HG03064 (cell line): ENCODE data around the gene ARSB.
A peak's percentile ranks its signal among the peaks of the same experiment; 100 is the strongest.

Experiments
- ATAC-seq: cut with Tn5 transposase; IDR thresholded peaks from one replicate; pipeline ENCODE4 v1.9.1; 2021; ENCODE audit warnings: low read depth; ENCODE audit not compliant: unreplicated experiment

Gene ARSB

GRCh38 chr5:78811121-78811817 lies 173.8 kb downstream of the ARSB start:
- ATAC-seq, result no peak

DNA sequence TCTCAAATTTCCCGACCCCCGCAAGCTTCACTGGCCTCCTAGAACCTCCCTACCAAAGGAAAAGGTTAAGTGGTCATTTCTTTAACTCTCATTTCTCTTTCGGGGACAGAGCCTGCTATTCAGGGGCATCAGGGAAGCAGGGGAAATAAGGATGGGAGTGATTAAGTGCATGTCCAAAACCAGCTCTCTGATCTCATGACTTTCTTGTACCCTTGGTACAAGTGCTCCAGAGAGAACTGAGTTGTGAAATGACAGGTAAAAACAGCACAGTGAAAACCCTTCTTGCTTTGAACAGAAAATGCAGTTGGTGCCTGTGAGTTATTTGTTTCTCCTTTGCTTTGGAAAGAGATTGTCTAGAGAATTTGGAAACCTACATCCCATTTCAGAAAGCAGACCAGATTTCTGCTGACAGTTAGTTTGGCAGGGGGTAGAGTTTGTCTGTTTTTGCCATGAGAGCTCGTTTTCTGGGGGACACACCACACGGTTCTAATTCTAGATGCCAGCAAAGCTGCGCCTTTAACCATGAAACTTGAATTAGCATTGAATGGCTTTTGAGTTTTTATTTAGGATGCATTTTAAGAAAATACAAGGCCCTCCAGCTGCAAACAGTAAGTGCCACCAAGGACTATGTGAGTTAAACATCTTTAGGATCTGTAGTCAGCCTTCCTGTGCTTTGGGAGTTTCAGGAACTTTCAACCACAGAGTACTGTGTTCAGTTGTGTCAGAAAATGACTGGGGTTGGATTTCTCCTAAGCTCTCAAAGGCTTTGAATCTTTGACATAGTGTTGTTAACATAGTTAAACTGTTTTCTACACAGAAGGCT lies 174.8 kb downstream of the ARSB start:
- ATAC-seq, result no peak

GRCh38 chr5:78809444-78809843 lies 175.7 kb downstream of the ARSB start:
- ATAC-seq, result no peak

DNA sequence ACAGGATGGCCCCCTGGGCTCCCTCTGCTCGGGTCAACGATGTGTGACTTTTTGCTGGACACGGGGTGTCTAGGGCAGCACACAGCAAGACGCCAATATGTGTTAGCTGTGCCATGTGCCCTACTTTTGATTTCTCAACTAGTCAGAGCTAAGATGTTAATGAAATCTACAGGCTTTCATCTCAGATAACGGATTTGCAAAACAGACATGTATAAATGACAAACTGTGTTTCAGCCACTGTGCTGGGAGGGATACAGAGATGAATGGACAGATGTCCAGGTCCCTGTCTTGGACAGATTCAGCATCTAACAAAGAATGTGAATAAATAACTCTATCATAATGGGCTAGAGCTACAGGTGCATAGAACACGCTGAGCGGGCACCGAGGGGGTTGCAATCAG lies 176.3 kb downstream of the ARSB start:
- ATAC-seq, result no peak

- ATAC-seq, result no peak
Measured at GRCh38 chr5:78808380-78808779, 176.7 kb downstream of the ARSB start.

DNA sequence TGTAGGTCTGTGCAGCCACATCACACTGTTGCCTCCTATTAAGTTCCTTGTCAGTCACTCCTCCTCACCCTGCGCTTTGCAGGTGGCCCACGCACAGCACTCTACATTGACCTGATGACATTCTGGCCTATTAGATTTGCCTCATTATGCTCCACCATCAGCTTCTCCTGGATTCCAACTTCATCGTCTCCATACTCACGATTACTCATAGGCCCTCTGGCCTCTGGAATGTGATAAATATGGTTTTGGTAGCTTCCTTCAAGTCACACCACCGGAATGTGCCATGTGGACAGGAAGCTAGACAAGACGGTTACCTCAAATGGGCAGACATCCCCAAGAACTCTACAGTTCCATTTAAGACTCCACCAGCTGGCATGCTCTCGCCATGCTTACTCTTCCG lies 178.6 kb downstream of the ARSB start:
- no peak for ATAC-seq

GRCh38 chr5:78805474-78806124 lies 179.5 kb downstream of the ARSB start:
- ATAC-seq, result no peak

DNA sequence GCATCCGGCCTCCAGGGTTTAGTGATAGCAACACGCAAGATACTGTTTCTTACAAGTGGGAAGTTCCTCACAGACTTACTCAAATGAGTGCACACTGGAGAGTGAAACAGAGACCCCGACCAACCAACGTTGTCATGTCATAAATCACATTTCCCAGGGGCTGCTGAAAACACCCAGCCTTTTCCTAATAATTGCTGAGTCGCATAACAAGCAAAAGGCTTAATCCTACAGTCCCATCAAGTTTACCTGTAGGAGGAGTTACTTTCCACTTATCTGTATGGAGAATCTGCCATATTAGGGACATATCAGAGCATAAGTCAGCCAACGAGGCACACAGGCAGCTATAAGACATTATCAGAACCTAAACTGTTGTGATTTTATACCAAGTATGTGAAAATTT lies 180.1 kb downstream of the ARSB start:
- ATAC-seq, result no peak

GRCh38 chr5:78803941-78804340 lies 181.2 kb downstream of the ARSB start:
- no peak for ATAC-seq

DNA sequence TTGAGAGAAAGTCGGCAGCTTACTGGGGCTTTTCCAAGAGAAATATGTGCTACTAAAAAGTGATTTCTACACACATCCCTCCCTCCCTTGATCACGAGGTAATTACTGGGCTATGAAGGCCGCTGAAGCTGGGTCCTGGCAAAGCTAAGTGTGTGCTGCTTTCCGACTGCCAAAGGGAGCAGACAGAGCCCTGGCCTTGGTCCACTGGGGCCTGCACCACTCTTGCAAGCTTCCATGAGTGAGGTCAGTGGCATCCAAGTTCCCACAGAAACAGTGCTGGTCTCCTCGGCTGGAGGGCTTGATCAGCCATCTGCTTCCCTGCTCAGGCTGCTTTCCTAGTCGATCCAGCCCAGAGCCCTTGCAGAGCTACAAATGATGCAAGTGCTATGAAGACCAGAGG lies 181.8 kb downstream of the ARSB start:
- no peak for ATAC-seq

DNA sequence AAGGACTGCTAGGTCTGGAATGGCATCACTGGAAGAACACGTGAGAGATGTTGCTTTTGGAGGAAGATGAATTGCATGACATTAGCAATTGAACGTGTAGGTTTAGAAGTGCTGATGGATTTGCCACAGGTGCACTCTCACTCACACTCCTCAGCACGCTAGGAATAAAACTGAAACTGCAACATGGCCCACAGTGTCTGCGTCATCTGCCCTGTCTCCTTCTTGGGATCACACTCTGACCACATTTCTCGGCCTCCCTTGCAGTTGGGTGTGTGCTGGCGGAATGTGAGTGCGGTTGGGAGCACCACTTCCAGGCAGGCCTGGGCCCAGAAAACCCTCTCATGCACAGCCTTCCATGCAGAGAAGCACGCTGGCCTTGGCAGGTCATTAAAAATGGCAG lies 183.7 kb downstream of the ARSB start:
- no peak for ATAC-seq

DNA sequence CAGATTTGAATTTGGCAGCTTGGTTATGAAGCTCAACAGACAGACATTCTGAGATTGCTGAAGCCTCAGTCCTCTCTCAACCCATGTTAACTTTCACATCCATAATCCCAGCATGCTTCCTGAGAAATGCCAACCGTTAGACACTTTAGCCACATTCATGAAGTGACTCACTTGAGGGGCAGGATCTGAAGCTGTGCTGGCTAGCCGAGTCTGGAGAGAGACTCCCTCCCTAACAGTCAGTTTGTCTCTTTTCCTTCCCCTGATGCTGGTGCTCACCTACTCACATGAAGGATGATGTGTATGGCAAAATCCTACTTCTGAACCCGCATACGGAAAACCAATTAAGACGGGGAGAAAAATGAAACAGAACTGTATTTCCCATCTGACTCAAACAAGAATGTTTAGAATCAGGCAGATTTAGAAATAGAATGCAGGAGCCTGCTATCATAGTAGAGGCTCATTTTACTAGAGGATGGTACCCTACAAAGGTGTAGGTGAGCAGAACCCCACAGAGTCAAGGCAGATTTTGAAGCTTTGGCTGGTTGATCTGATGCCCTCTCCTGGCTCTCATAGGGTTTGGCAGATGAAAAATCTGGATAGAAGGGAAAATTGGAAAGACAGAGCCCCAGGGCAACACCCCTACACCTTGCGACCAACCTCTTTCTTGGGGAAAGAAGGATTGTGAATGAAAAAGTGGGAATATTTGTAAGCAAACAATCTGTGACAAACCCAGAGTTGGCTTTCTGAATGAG lies 185.7 kb downstream of the ARSB start:
- ATAC-seq, result no peak

DNA sequence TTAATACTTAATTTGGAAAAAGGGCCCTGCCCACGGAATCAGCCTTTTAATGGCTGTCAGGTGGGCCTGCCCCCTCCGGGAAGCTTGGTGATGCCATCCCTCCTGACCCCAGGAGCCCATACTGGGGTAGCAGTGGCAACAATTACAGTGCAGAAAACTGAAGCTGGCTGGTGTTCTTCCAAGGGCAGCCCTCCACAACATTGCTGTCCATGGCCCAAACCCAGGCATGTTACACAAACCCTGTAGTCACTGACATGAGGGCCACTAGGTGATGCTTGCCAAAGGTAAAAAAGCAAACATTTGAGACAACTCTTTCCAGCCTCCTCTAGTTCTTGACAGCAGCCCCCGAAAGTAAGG lies 186.5 kb downstream of the ARSB start:
- ATAC-seq, result no peak

DNA sequence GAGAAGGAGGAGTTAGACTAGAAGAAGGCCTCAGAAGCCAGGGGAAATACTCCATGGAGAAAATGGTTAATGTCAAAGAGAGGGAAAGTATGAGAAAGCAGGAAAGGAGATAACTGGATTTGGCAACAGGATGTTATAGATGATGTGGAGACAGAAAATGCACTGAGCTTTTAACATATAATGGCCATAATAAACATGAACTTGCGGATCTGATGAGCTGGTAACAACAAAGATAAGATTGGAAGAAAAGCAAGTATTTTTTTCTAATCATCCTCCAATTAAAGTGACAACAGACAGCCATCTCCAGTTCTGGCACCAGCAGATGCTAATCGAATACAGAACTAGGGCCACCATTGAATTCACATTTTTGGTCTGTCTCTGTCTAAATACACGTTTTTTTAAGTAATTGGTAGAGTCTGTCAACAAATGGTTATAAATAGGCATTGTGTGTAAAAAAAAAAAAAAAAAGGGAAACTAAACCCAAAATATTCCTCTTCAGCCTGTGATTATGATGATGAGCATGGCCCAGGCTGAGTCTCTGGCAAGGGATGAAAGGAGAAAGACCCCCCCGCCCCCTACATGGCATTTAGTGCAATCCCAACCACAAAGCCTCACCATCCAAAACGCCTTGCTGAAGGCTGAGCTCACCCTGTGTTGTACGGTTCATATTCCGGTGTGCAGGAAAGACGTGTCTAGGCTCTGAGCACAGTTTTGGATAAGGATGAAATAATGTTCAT lies 187.0 kb downstream of the ARSB start:
- no peak for ATAC-seq

DNA sequence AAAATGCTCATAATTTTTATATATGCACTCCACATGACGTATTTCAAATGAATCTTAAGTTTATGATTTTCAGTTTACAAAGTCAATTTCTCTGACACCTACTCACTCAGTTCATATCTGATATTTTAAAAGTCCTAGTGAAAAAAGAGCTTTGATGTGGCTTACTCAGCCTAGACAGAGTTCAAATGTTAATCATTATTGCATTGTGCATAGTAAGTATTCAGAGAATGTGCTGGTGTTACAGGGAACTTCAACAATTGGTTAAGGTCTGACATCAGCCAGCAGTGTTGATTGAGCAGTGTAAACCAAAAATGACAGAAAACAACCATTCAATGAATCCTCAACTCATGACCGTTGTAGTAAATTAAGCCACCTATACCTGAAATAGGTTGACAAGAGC lies 189.4 kb downstream of the ARSB start:
- ATAC-seq, result no peak

DNA sequence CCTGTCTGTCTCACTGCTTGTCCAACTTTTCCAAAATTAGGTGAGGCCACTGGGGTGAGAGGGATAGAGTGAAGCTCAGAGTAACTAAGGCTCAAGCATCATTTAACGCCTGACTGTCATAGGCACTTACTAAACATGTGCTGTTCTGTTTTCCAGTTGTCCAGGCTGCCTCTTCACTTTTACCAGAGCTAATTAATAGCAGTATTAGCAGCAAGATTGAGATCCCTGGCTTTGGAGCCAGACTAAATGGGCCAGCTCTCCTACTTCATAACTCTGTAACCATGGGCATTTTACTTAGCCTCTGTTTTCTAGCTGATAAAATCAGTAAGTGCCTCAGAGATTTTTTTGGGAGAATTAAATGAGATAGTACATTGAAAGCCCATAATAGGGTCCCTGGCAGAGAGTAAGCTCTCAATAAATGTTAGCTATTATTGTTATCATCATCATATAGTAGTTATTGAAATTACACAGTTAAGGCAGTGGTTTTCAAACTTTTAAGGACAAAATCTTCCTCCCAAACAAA lies 190.4 kb downstream of the ARSB start:
- ATAC-seq, result no peak

DNA sequence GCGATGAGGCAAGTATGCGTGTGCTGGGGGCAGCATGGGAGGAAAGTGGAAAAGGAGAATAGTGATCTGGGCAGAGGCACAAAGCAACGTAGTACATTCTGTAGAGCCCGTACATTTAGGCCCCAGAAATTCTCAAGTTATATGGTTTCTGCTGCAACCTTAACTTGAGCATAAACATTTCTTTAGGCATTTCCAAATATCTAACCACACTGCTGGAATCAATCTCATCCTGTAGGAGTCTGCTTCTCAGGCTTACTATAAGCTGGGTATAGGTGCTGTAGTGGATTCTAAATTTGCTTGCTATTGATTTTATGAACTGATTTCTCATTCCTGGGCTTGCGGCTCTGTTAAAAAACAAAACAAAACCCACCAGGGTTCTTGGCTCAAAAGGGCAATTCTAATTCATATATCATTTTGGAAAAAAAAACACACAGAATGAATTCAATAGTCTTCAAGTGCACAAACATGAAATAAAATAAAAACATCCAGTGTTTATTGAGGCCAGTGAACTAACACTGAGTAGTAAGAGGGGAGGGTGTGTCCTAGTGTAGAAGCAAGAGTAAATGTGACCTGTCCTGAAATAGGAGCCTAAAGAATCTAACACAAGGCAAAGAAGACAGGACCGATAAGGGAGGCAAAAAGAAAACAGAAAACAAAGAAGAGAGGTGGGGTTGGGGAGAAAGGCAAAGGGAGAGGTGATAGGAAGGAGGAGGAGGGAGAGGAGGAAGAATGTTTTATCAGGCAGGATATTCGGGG lies 191.0 kb downstream of the ARSB start:
- ATAC-seq, result no peak

DNA sequence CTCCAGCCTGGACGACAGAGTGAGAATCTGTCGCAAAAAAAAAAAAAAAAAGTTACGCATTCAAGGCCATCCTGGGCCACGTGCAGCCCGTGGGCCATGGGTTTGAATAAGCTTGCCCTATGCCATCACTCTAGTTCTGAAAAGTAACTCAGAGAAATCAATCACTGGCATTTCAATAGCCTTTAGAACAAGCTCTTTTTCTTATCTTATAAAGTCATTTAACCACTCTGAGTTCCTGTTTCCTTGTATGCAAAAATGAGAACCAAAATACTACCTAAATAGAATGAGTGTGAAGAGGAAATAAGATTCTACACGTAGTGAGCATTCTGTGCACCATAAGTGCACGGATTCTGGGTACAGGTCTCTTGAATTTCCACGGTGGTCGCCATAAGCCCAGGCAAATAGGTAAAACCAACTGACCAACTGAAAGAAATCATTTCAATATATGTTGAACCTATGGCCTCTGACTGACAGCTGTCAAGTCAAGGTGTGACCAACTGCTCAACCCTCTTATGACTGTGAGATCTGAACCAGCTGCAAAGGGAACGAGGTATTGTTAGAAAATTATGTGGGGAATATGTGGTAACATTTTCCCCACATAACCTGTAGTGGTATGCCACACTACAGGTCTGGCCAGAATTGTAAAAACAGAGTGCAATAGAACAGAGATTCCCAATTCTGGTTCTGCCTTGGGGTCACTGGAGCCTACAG lies 192.6 kb downstream of the ARSB start:
- ATAC-seq, result peak; percentile 54
